ENCODE data around the gene GRIA4.

Gene GRIA4

DNA sequence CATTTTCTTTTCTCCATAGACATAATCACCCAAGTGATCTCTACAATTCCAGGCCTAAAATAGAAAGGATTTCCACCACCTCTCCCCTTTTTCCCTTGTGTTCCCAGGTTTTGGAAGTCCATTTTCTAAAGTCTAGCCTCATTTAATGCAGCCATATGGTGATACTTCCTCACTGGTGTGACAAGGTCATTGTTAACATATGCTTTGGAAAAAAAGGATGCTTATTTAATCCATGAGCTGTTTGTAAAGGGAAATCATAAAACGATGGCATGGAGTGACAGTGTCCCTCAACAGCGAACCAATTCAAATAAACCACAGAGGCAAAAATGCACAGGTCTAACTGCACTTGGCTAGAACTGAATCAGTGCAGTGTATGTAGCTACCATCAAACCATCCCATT is 26.6 kb downstream of the GRIA4 start:
- no peak overlapping the region for H2AFZ ChIP-seq (ENCODE audit: low read length)
- H3K9me2 ChIP-seq (replicated peaks; ENCODE audit: low read depth, low read length): no peaks in the 10 kb centered on the region
- no peaks in the 10 kb centered on the region for H3K79me2 ChIP-seq (ENCODE audit: insufficient read depth, low read length)
- no peaks in the 10 kb centered on the region for H4K20me1 ChIP-seq (ENCODE audit: insufficient read depth, low read length, poor library complexity, severe bottlenecking)
- H3K4me3 ChIP-seq (ENCODE audit: low read length, poor library complexity, severe bottlenecking): no peak overlapping the region
- H3K9ac ChIP-seq (ENCODE audit: low read depth, low read length, poor library complexity, severe bottlenecking): no peak overlapping the region
- no peaks in the 10 kb centered on the region for H3K4me1 ChIP-seq (ENCODE audit: insufficient read depth, low read length, poor library complexity, severe bottlenecking)
- H3K27me3 ChIP-seq (ENCODE audit: insufficient read depth, low read length, poor library complexity, severe bottlenecking): no peaks in the 10 kb centered on the region
- H3K4me2 ChIP-seq (ENCODE audit: low read depth, low read length, poor library complexity, severe bottlenecking): no peak overlapping the region
- H3K36me3 ChIP-seq (ENCODE audit: insufficient read depth, low read length): no peaks in the 10 kb centered on the region
- H3K9me3 ChIP-seq (ENCODE audit: insufficient read depth, low read depth, low read length): no peaks in the 10 kb centered on the region
- no peaks in the 10 kb centered on the region for H3F3A ChIP-seq (ENCODE audit: low read depth)
- no peak for TF ChIP-seq EZH2phosphoT487 (IDR thresholded peaks at IDR 0.05; ENCODE audit: borderline replicate concordance)
- TF ChIP-seq, protein P1, sequence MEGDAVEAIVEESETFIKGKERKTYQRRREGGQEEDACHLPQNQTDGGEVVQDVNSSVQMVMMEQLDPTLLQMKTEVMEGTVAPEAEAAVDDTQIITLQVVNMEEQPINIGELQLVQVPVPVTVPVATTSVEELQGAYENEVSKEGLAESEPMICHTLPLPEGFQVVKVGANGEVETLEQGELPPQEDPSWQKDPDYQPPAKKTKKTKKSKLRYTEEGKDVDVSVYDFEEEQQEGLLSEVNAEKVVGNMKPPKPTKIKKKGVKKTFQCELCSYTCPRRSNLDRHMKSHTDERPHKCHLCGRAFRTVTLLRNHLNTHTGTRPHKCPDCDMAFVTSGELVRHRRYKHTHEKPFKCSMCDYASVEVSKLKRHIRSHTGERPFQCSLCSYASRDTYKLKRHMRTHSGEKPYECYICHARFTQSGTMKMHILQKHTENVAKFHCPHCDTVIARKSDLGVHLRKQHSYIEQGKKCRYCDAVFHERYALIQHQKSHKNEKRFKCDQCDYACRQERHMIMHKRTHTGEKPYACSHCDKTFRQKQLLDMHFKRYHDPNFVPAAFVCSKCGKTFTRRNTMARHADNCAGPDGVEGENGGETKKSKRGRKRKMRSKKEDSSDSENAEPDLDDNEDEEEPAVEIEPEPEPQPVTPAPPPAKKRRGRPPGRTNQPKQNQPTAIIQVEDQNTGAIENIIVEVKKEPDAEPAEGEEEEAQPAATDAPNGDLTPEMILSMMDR (conservative IDR thresholded peaks at IDR 0.05; ENCODE audit: low read length): no peak

GRCh38 chr11:105639527-105639926 is 29.7 kb downstream of the GRIA4 start:
- no peak overlapping the region for H3K4me3 ChIP-seq (ENCODE audit: low read length, poor library complexity, severe bottlenecking)

DNA sequence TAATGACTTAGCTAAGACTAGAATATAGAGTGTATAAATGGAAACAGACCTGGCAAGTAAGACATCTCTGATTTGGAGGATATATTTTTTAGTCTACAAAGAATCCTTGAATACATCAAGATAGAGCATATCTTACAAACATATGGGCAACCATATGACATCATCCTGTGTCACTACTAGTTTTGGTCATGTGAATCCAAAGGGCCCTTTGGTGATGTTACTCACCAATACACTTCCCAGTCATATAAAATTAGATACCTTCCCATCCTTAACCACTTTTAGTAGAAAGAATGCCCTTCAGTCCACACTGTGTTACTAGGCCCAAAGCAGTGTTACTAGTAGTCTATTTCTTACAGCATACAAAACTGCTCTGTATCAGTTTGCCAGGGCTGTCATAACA is 31.6 kb downstream of the GRIA4 start:
- Histone ChIP-seq H3K27me3 (ENCODE audit: insufficient read depth, low read length, poor library complexity, severe bottlenecking) (no peaks in the 10 kb centered on the region), H3K36me3 (ENCODE audit: insufficient read depth, low read length) (no peaks in the 10 kb centered on the region), H3F3A (ENCODE audit: low read depth) (no peaks in the 10 kb centered on the region), H2AFZ (ENCODE audit: low read length) (no peak overlapping the region), H4K20me1 (ENCODE audit: insufficient read depth, low read length, poor library complexity, severe bottlenecking) (no peaks in the 10 kb centered on the region), H3K9me3 (ENCODE audit: insufficient read depth, low read depth, low read length) (no peaks in the 10 kb centered on the region), H3K9me2 (replicated peaks; ENCODE audit: low read depth, low read length) (no peaks in the 10 kb centered on the region), H3K4me3 (ENCODE audit: low read length, poor library complexity, severe bottlenecking) (no peak overlapping the region), H3K4me1 (ENCODE audit: insufficient read depth, low read length, poor library complexity, severe bottlenecking) (no peaks in the 10 kb centered on the region), H3K79me2 (ENCODE audit: insufficient read depth, low read length) (no peaks in the 10 kb centered on the region), H3K4me2 (ENCODE audit: low read depth, low read length, poor library complexity, severe bottlenecking) (no peak overlapping the region), H3K9ac (ENCODE audit: low read depth, low read length, poor library complexity, severe bottlenecking) (no peak overlapping the region)
- no peak for TF ChIP-seq EZH2phosphoT487 (IDR thresholded peaks at IDR 0.05; ENCODE audit: borderline replicate concordance)
- TF ChIP-seq, protein P1 (conservative IDR thresholded peaks at IDR 0.05; ENCODE audit: low read length): no peak

More at GRCh38 chr11:105639527-105639926, 29.7 kb downstream of the GRIA4 start:
- Histone ChIP-seq H4K20me1 (ENCODE audit: insufficient read depth, low read length, poor library complexity, severe bottlenecking) (no peaks in the 10 kb centered on the region), H3F3A (ENCODE audit: low read depth) (no peaks in the 10 kb centered on the region), H3K4me2 (ENCODE audit: low read depth, low read length, poor library complexity, severe bottlenecking) (no peak overlapping the region), H3K9me3 (ENCODE audit: insufficient read depth, low read depth, low read length) (no peaks in the 10 kb centered on the region), H3K79me2 (ENCODE audit: insufficient read depth, low read length) (no peaks in the 10 kb centered on the region), H3K36me3 (ENCODE audit: insufficient read depth, low read length) (no peaks in the 10 kb centered on the region), H3K27me3 (ENCODE audit: insufficient read depth, low read length, poor library complexity, severe bottlenecking) (no peaks in the 10 kb centered on the region), H3K9me2 (replicated peaks; ENCODE audit: low read depth, low read length) (no peaks in the 10 kb centered on the region), H3K9ac (ENCODE audit: low read depth, low read length, poor library complexity, severe bottlenecking) (no peak overlapping the region), H3K4me1 (ENCODE audit: insufficient read depth, low read length, poor library complexity, severe bottlenecking) (no peaks in the 10 kb centered on the region), H2AFZ (ENCODE audit: low read length) (no peak overlapping the region)
- TF ChIP-seq, protein P1 (conservative IDR thresholded peaks at IDR 0.05; ENCODE audit: low read length): no peak
- TF ChIP-seq EZH2phosphoT487 (IDR thresholded peaks at IDR 0.05; ENCODE audit: borderline replicate concordance): no peak

Measured in Loucy (cell line).